Lower lobe of right lung (tissue), 2 donors: Measurements from ENCODE around the gene E2F6. TPM values are rescaled to one million over a fixed set of nuclear protein-coding genes. Genes with fewer than 3 reads are reported as not detected.

Experiments used
- ATAC-seq, 2 donors: fragments of 200-7000 bp; cut with Tn5 transposase; one replicate each; pipeline ENCODE4 v1.9.1; 2020 to 2022; ENCODE audit warnings: mild to moderate bottlenecking in 2 of 2, moderate library complexity in 2 of 2
- DNase-seq: peaks from one replicate; pipeline ENCODE4 v3.0.0-alpha.2; 2020
- H3K27ac ChIP-seq: fragments of 200-600 bp; one replicate; pipeline ENCODE4 v1.8.0; 2022
- H3K27me3 ChIP-seq: fragments of 200-600 bp; one replicate; pipeline ENCODE4 v1.8.0; 2022; ENCODE audit warnings: low read depth
- H3K36me3 ChIP-seq: fragments of 200-600 bp; one replicate; pipeline ENCODE4 v1.8.0; 2022; ENCODE audit warnings: mild to moderate bottlenecking
- H3K4me1 ChIP-seq: fragments of 200-600 bp; one replicate; pipeline ENCODE4 v1.8.0; 2022
- H3K4me3 ChIP-seq: fragments of 200-600 bp; one replicate; pipeline ENCODE4 v1.8.0; 2022; ENCODE audit warnings: mild to moderate bottlenecking
- H3K9me3 ChIP-seq: fragments of 200-600 bp; one replicate; pipeline ENCODE4 v1.8.0; 2022
- CTCF ChIP-seq: fragments of 200-600 bp; IDR thresholded peaks from one replicate; pipeline ENCODE4 v1.8.0; 2022; ENCODE audit warnings: antibody characterized with exemption, mild to moderate bottlenecking
- intact Hi-C: fragments of 100-400 bp; cut with DNase I; formaldehyde crosslinking; loops from one replicate; pipeline ENCODE4 v1.11.0; 2022
- total RNA-seq: library from RNA; stranded (reverse); fragmentation: NEBNext Ultra II Directional; extraction: Animal tissue kit (Norgen Biotek cat#: 25700); gene quantifications from one replicate; pipeline ENCODE4 v1.2.1, GENCODE V29; 2021
- donor health status: DM: no; HTN: yes; CAD: no; lungs with severe emphysema.

The E2F6 gene
- total RNA-seq, 1 donor from 2014 or later = 12.3 TPM

- Histone ChIP-seq H3K9me3 (no peaks in the 10 kb centered on the region), H3K4me3 (no peak overlapping the region), H3K4me1 (no peaks in the 10 kb centered on the region), H3K36me3 (peaks cover 22% of the 10 kb centered on the region), H3K27me3 (no peaks in the 10 kb centered on the region), H3K27ac (no peak overlapping the region)
- DNase-seq (no peak), ATAC-seq (no peak)
- intact Hi-C loops = no loop called here
- TF ChIP-seq CTCF = no peak
Observed at GRCh38 chr2:11438555-11439080, 27.3 kb downstream of the E2F6 start.

- Histone ChIP-seq H3K36me3 (peaks cover 13% of the 10 kb centered on the region), H3K9me3 (no peaks in the 10 kb centered on the region), H3K27me3 (no peaks in the 10 kb centered on the region), H3K4me3 (no peak overlapping the region), H3K4me1 (no peaks in the 10 kb centered on the region), H3K27ac (no peak overlapping the region)
- DNase-seq = no peak
- no peak for ATAC-seq
- intact Hi-C loops = no loop called here
- no peak for TF ChIP-seq CTCF
Observed at GRCh38 chr2:11437602-11438001, 28.4 kb downstream of the E2F6 start.

GRCh38 chr2:11435036-11435435 is 30.9 kb downstream of the E2F6 start:
- TF ChIP-seq CTCF = no peak
- Histone ChIP-seq H3K36me3 (peaks cover 5% of the 10 kb centered on the region), H3K27ac (no peak overlapping the region), H3K4me1 (no peaks in the 10 kb centered on the region), H3K27me3 (no peaks in the 10 kb centered on the region), H3K9me3 (no peaks in the 10 kb centered on the region), H3K4me3 (no peak overlapping the region)
- ATAC-seq (no peak), DNase-seq (no peak)
- intact Hi-C loops = no loop called here

GRCh38 chr2:11434443-11434842 is 31.5 kb downstream of the E2F6 start:
- Histone ChIP-seq H3K9me3 (no peaks in the 10 kb centered on the region), H3K4me1 (no peaks in the 10 kb centered on the region), H3K27ac (no peak overlapping the region), H3K27me3 (no peaks in the 10 kb centered on the region), H3K4me3 (no peak overlapping the region), H3K36me3 (peaks cover 5% of the 10 kb centered on the region)
- no peak for TF ChIP-seq CTCF
- ATAC-seq (no peak), DNase-seq (no peak)
- intact Hi-C loops = no loop called here

- DNase-seq (no peak), ATAC-seq (no peak)
- intact Hi-C loops = no loop called here
- no peak overlapping the region for H3K4me3 ChIP-seq
- peaks cover 5% of the 10 kb centered on the region for H3K36me3 ChIP-seq
- H3K4me1 ChIP-seq = no peaks in the 10 kb centered on the region
- no peaks in the 10 kb centered on the region for H3K27me3 ChIP-seq
- H3K27ac ChIP-seq = no peak overlapping the region
- TF ChIP-seq CTCF = no peak
- H3K9me3 ChIP-seq = no peaks in the 10 kb centered on the region
Observed at GRCh38 chr2:11433822-11434221, 32.1 kb downstream of the E2F6 start.

GRCh38 chr2:11430729-11431128 is 35.2 kb downstream of the E2F6 start:
- Histone ChIP-seq H3K9me3 (no peaks in the 10 kb centered on the region), H3K27ac (no peak overlapping the region), H3K36me3 (no peaks in the 10 kb centered on the region), H3K4me1 (no peaks in the 10 kb centered on the region), H3K4me3 (no peak overlapping the region), H3K27me3 (no peaks in the 10 kb centered on the region)
- DNase-seq (no peak), ATAC-seq (no peak)
- intact Hi-C loops = no loop called here
- no peak for TF ChIP-seq CTCF
